ENCODE measurements around the gene GALNT14.

DNA sequence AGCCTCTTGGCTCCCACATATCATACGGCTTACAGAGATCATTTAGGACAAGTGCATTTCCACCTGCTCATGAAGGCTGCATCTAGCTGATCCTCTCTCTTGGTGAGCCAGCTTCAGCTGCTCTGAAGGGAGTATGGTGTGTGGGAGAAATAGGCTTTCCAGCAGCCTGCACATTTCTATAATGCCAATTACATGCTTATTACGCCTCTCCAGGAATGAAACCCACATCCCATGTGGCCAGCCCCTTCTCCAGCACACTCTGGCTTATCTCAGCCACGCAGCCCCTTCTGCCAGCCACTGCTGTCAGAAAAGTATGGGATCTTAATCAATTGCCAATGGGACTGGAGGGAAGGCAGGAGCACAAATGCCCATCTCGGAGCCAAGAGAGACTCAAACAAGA lies 117.5 kb downstream of the GALNT14 start:
- TF ChIP-seq, protein P1, sequence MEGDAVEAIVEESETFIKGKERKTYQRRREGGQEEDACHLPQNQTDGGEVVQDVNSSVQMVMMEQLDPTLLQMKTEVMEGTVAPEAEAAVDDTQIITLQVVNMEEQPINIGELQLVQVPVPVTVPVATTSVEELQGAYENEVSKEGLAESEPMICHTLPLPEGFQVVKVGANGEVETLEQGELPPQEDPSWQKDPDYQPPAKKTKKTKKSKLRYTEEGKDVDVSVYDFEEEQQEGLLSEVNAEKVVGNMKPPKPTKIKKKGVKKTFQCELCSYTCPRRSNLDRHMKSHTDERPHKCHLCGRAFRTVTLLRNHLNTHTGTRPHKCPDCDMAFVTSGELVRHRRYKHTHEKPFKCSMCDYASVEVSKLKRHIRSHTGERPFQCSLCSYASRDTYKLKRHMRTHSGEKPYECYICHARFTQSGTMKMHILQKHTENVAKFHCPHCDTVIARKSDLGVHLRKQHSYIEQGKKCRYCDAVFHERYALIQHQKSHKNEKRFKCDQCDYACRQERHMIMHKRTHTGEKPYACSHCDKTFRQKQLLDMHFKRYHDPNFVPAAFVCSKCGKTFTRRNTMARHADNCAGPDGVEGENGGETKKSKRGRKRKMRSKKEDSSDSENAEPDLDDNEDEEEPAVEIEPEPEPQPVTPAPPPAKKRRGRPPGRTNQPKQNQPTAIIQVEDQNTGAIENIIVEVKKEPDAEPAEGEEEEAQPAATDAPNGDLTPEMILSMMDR (IDR thresholded peaks at IDR 0.05) = no peak
- TF ChIP-seq POLR2A (IDR thresholded peaks at IDR 0.05) = no peak
- TF ChIP-seq EP300 (IDR thresholded peaks at IDR 0.05) = no peak
- TF ChIP-seq POLR2AphosphoS5 (IDR thresholded peaks at IDR 0.05) = no peak
